Naive thymus-derived CD8-positive, alpha-beta T cell (primary cell): ENCODE results near the gene LARGE1. TPM values are rescaled to one million over a fixed set of nuclear protein-coding genes. Genes with fewer than 3 reads are reported as not detected.

Source experiments
- ATAC-seq, 2 donors: fragments of 150-1000 bp; cut with Tn5 transposase in 1 of 2; sonication (Bioruptor Pico), chemical (Tn5 transposase) in 1 of 2; 1 replicate in 1 of 2; 2 replicates in 1 of 2; pipeline ENCODE4 v1.10.0; 2021; ENCODE audit warnings: mild to moderate bottlenecking in 2 of 2, moderate library complexity in 2 of 2
- POLR2A ChIA-PET: fragments of 350-600 bp; sonication (Branson Sonifier 250); formaldehyde crosslinking; loops from one replicate; lab custom pipeline; 2021; ENCODE audit warnings: antibody characterized with exemption; lab: Charles Lee
- DNase-seq, 10 donors: peaks; one replicate each; pipeline versions ENCODE4 v3.0.0 to v3.0.0-alpha.2; 2020 to 2022
- H3K27ac Mint-ChIP-seq, 10 donors: one replicate each; pipeline ENCODE4 v1.8.0; 2020 to 2022; ENCODE audit warnings: mild to moderate bottlenecking in 10 of 10, mixed read lengths in 10 of 10, moderate library complexity in 4 of 10, inconsistent platforms in 1 of 10
- H3K27me3 Mint-ChIP-seq, 5 donors: one replicate each; pipeline ENCODE4 v1.8.0; 2021 to 2022; ENCODE audit warnings: mixed read lengths in 5 of 5
- H3K36me3 Mint-ChIP-seq, 3 donors: one replicate each; pipeline ENCODE4 v1.8.0; 2020 to 2022; ENCODE audit warnings: mixed read lengths in 3 of 3, mild to moderate bottlenecking in 2 of 3, inconsistent platforms in 1 of 3
- H3K4me1 Mint-ChIP-seq, 4 donors: one replicate each; pipeline ENCODE4 v1.8.0; 2021 to 2022; ENCODE audit warnings: mixed read lengths in 4 of 4
- H3K4me3 Mint-ChIP-seq, 10 donors: one replicate each; pipeline ENCODE4 v1.8.0; 2020 to 2022; ENCODE audit warnings: mild to moderate bottlenecking in 10 of 10, mixed read lengths in 10 of 10, moderate library complexity in 6 of 10, inconsistent platforms in 1 of 10
- H3K9me3 Mint-ChIP-seq, 9 donors: one replicate each; pipeline ENCODE4 v1.8.0; 2020 to 2022; ENCODE audit warnings: mixed read lengths in 9 of 9, mild to moderate bottlenecking in 3 of 9, inconsistent platforms in 1 of 9, moderate library complexity in 1 of 9
- polyA plus RNA-seq, 3 donors: library from polyadenylated mRNA; unstranded; fragments of 300-500 nt; fragmentation: Illumina TruSeq; gene quantifications; one replicate each; pipeline ENCODE4 v1.2.3, GENCODE V29; 2021
- total RNA-seq, 8 experiments: library from RNA in 2 of 8; stranded (reverse) in 2 of 8; gene quantifications; one replicate each; pipeline ENCODE4 v1.2.3 and lab custom pipeline; 2021 to 2026

The LARGE1 gene
- total and polyA plus RNA-seq, 5 experiments from 2014 or later, result 0.07 to 3.0 (median 2.6) TPM; not detected in 2

- no peak for ATAC-seq
Measured at GRCh38 chr22:33680632-33681031, 239.6 kb downstream of the LARGE1 start.

GRCh38 chr22:33678523-33678922 lies 241.8 kb downstream of the LARGE1 start:
- no peak for ATAC-seq
- POLR2A ChIA-PET, result no interaction called here
- Mint-ChIP-seq H3K4me3 (no peak overlapping the region), H3K36me3 (no peaks in the 10 kb centered on the region), H3K4me1 (no peaks in the 10 kb centered on the region), H3K27me3 (peaks cover 0 to 2% (median 0%) of the 10 kb centered on the region in 5 donors), H3K27ac (no peak overlapping the region), H3K9me3 (peaks cover 0 to 25% (median 8%) of the 10 kb centered on the region in 9 donors)
- no peak for DNase-seq

More at GRCh38 chr22:33680632-33681031, 239.6 kb downstream of the LARGE1 start:
- no peak overlapping the region for H3K27ac Mint-ChIP-seq
- no peaks in the 10 kb centered on the region for H3K27me3 Mint-ChIP-seq
- H3K4me1 Mint-ChIP-seq, result no peaks in the 10 kb centered on the region
- DNase-seq, result no peak
- peaks cover 0 to 4% (median 0%) of the 10 kb centered on the region in 3 donors for H3K36me3 Mint-ChIP-seq
- peaks cover 0 to 18% (median 2%) of the 10 kb centered on the region in 9 donors for H3K9me3 Mint-ChIP-seq
- POLR2A ChIA-PET, result no interaction called here
- no peak overlapping the region for H3K4me3 Mint-ChIP-seq

DNA sequence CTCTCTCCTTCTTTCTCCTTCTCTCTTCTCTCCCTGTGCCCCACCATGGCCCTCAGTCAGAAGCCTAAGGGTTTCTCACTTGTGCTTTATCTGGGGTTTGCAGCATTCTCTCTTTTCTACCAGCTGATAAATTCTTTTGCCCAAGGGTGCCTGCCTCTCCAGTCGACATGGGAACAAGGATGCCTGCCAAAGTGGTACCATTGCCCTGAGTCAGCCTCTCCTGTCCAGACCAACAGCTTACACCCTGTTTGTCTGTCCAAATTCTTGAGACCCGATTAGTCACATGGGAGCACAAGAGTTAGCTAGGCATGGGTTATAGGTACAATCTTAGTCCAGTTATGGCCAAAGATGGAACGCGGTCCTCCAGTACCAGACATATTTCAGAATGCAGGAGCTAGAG lies 242.7 kb downstream of the LARGE1 start:
- Mint-ChIP-seq H3K4me1 (peaks cover 0 to 2% (median 0%) of the 10 kb centered on the region in 4 donors), H3K4me3 (no peak overlapping the region), H3K36me3 (no peaks in the 10 kb centered on the region), H3K27ac (no peak overlapping the region), H3K27me3 (peaks cover 0 to 2% (median 0%) of the 10 kb centered on the region in 5 donors), H3K9me3 (peaks cover 0 to 25% (median 9%) of the 10 kb centered on the region in 9 donors)
- DNase-seq, result no peak
- ATAC-seq, result no peak
- POLR2A ChIA-PET, result no interaction called here

GRCh38 chr22:33674357-33674756 lies 245.9 kb downstream of the LARGE1 start:
- H3K36me3 Mint-ChIP-seq, result no peaks in the 10 kb centered on the region
- peaks cover 0 to 25% (median 6%) of the 10 kb centered on the region in 9 donors for H3K9me3 Mint-ChIP-seq
- peaks cover 0 to 2% (median 0%) of the 10 kb centered on the region in 5 donors for H3K27me3 Mint-ChIP-seq
- ATAC-seq (no peak), DNase-seq (no peak)
- POLR2A ChIA-PET, result no interaction called here
- no peak overlapping the region for H3K4me3 Mint-ChIP-seq
- peaks cover 0 to 4% (median 1%) of the 10 kb centered on the region in 4 donors for H3K4me1 Mint-ChIP-seq
- no peak overlapping the region for H3K27ac Mint-ChIP-seq

GRCh38 chr22:33669746-33670145 lies 250.5 kb downstream of the LARGE1 start:
- no peak overlapping the region for H3K4me3 Mint-ChIP-seq
- POLR2A ChIA-PET, result no interaction called here
- DNase-seq (no peak), ATAC-seq (no peak)
- peaks cover 0 to 13% (median 7%) of the 10 kb centered on the region in 9 donors for H3K9me3 Mint-ChIP-seq
- H3K4me1 Mint-ChIP-seq, result peaks cover 0 to 4% (median 2%) of the 10 kb centered on the region in 4 donors
- no peaks in the 10 kb centered on the region for H3K36me3 Mint-ChIP-seq
- H3K27me3 Mint-ChIP-seq, result peaks cover 0 to 8% (median 1%) of the 10 kb centered on the region in 5 donors
- H3K27ac Mint-ChIP-seq, result no peak overlapping the region

GRCh38 chr22:33666961-33667619 lies 253.2 kb downstream of the LARGE1 start:
- POLR2A ChIA-PET, result no interaction called here
- Mint-ChIP-seq H3K27me3 (peaks cover 0 to 13% (median 2%) of the 10 kb centered on the region in 5 donors), H3K36me3 (no peaks in the 10 kb centered on the region), H3K4me3 (no peak overlapping the region), H3K9me3 (peaks cover 0 to 12% (median 3%) of the 10 kb centered on the region in 9 donors), H3K27ac (no peak overlapping the region), H3K4me1 (peaks cover 0 to 8% (median 2%) of the 10 kb centered on the region in 4 donors)
- no peak for DNase-seq
- no peak for ATAC-seq

DNA sequence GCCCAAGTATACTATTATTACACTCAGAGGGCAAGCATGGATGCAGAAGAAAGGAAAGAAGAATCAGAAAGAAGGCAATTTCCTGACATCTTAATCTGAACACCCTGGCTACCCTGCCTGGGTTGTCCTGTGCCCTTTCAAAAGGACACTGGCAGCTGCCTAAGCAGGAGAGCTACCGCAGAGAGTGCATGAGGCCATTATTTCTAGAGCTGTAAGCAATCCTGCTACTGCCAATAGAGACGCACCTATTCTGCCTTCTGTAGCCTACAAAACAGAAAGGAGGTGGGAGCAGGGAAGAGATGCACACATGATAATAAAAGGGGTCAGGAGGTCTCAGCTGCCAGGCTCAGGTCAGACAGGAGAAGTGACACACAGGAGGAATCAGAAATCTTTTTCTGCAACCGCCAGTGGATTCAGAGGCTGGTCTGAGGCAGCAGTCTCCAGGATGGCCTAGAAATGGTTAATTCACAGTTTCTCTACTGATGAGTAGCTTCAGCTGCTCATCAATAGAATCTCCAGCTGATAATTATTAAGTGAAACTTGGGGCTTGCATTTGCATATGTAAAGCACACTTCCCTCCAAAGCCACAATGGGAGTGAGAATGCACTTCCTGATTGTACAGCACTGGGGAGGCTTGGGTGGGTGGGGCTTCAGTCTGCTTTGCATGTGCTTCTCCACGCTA lies 253.9 kb downstream of the LARGE1 start:
- DNase-seq (no peak), ATAC-seq (no peak)
- Mint-ChIP-seq H3K4me3 (no peak overlapping the region), H3K9me3 (peaks cover 0 to 12% (median 3%) of the 10 kb centered on the region in 9 donors), H3K36me3 (no peaks in the 10 kb centered on the region), H3K27ac (no peak overlapping the region), H3K4me1 (peaks cover 0 to 8% (median 1%) of the 10 kb centered on the region in 4 donors), H3K27me3 (peaks cover 0 to 13% (median 2%) of the 10 kb centered on the region in 5 donors)
- POLR2A ChIA-PET, result no interaction called here

GRCh38 chr22:33659448-33659847 lies 260.8 kb downstream of the LARGE1 start:
- DNase-seq (no peak), ATAC-seq (no peak)
- POLR2A ChIA-PET, result no interaction called here
- peaks cover 0 to 5% (median 0%) of the 10 kb centered on the region in 4 donors for H3K4me1 Mint-ChIP-seq
- H3K27ac Mint-ChIP-seq, result no peak overlapping the region
- peaks cover 0 to 7% (median 0%) of the 10 kb centered on the region in 5 donors for H3K27me3 Mint-ChIP-seq
- H3K36me3 Mint-ChIP-seq, result peaks cover 0 to 24% (median 0%) of the 10 kb centered on the region in 3 donors
- H3K9me3 Mint-ChIP-seq, result peaks cover 0 to 44% (median 17%) of the 10 kb centered on the region in 9 donors
- H3K4me3 Mint-ChIP-seq, result no peak overlapping the region

GRCh38 chr22:33658775-33659174 lies 261.5 kb downstream of the LARGE1 start:
- ATAC-seq (no peak), DNase-seq (no peak)
- peaks cover 0 to 24% (median 0%) of the 10 kb centered on the region in 3 donors for H3K36me3 Mint-ChIP-seq
- POLR2A ChIA-PET, result no interaction called here
- H3K27ac Mint-ChIP-seq, result no peak overlapping the region
- peaks cover 0 to 41% (median 17%) of the 10 kb centered on the region in 9 donors for H3K9me3 Mint-ChIP-seq
- peaks cover 0 to under 1% (median 0%) of the 10 kb centered on the region in 4 donors for H3K4me1 Mint-ChIP-seq
- H3K4me3 Mint-ChIP-seq, result no peak overlapping the region
- peaks cover 0 to under 1% (median 0%) of the 10 kb centered on the region in 5 donors for H3K27me3 Mint-ChIP-seq

DNA sequence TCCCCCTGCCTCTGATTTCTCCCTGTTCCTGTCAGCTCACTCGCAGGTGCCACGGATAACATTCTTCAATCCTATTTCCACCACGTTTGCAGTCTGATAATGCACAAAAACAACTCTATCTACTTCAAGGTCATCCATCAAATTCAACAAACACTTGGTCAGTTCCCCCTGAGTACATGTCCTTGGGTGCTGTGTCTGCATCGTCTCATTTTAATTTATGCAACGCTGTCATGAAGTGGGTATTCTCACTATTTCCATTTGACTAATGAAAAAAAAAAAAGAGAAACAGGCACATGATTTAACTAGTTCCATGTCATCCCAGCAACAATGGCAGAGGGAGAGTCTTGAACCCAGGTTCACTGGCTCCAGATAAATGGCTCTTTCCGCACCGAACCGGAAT lies 262.6 kb downstream of the LARGE1 start:
- Mint-ChIP-seq H3K4me1 (no peaks in the 10 kb centered on the region), H3K4me3 (no peak overlapping the region), H3K27ac (no peak overlapping the region), H3K9me3 (peaks cover 0 to 44% (median 18%) of the 10 kb centered on the region in 9 donors), H3K27me3 (no peaks in the 10 kb centered on the region), H3K36me3 (peaks cover 0 to 24% (median 0%) of the 10 kb centered on the region in 3 donors)
- no peak for ATAC-seq
- POLR2A ChIA-PET, result no interaction called here
- no peak for DNase-seq

GRCh38 chr22:33656808-33657628 lies 263.3 kb downstream of the LARGE1 start:
- Mint-ChIP-seq H3K27me3 (no peaks in the 10 kb centered on the region), H3K36me3 (peaks cover 0 to 24% (median 0%) of the 10 kb centered on the region in 3 donors), H3K27ac (no peak overlapping the region), H3K4me1 (no peaks in the 10 kb centered on the region), H3K9me3 (peaks cover 0 to 44% (median 17%) of the 10 kb centered on the region in 9 donors), H3K4me3 (no peak overlapping the region)
- no peak for DNase-seq
- POLR2A ChIA-PET, result no interaction called here
- no peak for ATAC-seq

GRCh38 chr22:33654173-33654895 lies 265.9 kb downstream of the LARGE1 start:
- Mint-ChIP-seq H3K36me3 (peaks cover 0 to 27% (median 2%) of the 10 kb centered on the region in 3 donors), H3K4me3 (no peak overlapping the region)
- POLR2A ChIA-PET, result no interaction called here

More at GRCh38 chr22:33654173-33654895, 265.9 kb downstream of the LARGE1 start:
- ATAC-seq (no peak), DNase-seq (no peak)
- no peaks in the 10 kb centered on the region for H3K4me1 Mint-ChIP-seq
- H3K27me3 Mint-ChIP-seq, result peaks cover 0 to 2% (median 0%) of the 10 kb centered on the region in 5 donors
- H3K27ac Mint-ChIP-seq, result no peak overlapping the region
- H3K9me3 Mint-ChIP-seq, result peaks cover 0 to 61% (median 17%) of the 10 kb centered on the region in 9 donors
